Upper lobe of left lung (tissue), 6 donors: Measurements from ENCODE around the gene CITED4. TPM values are rescaled to one million over a fixed set of nuclear protein-coding genes. Genes with fewer than 3 reads are reported as not detected.

Experiments
- ATAC-seq, 2 donors: fragments of 200-7000 bp; cut with Tn5 transposase; one replicate each; pipeline ENCODE4 v1.9.1; 2022; ENCODE audit warnings: mild to moderate bottlenecking in 2 of 2, moderate library complexity in 2 of 2; ENCODE audit not compliant: low FRiP score in 2 of 2
- DNase-seq, 2 donors: peaks; one replicate each; pipeline ENCODE4 v3.0.0-alpha.2; 2019 to 2020
- H3K27ac ChIP-seq, 4 donors: fragments of 200-600 bp; sonication (generic); one replicate each; pipeline ENCODE4 v1.5.1; 2016 to 2019
- H3K27me3 ChIP-seq, 4 donors: fragments of 200-600 bp; sonication (generic); one replicate each; pipeline ENCODE4 v1.5.1; 2017 to 2019
- H3K36me3 ChIP-seq, 4 donors: fragments of 200-600 bp; sonication (generic); one replicate each; pipeline ENCODE4 v1.5.1; 2016 to 2019
- H3K4me1 ChIP-seq, 4 donors: fragments of 200-600 bp; sonication (generic); one replicate each; pipeline ENCODE4 v1.5.1; 2018 to 2019
- H3K4me3 ChIP-seq, 4 donors: fragments of 200-600 bp; sonication (generic); one replicate each; pipeline ENCODE4 v1.5.1; 2017 to 2019; ENCODE audit warnings: mild to moderate bottlenecking in 2 of 4, moderate library complexity in 1 of 4
- H3K9me3 ChIP-seq, 4 donors: fragments of 200-600 bp; sonication (generic); one replicate each; pipeline ENCODE4 v1.5.1; 2018 to 2019
- CTCF ChIP-seq, 6 experiments: fragments of 450-650 bp in 4 of 6; fragments of 200-600 bp in 2 of 6; sonication (generic) in 2 of 6; IDR thresholded peaks; one replicate each; pipeline ENCODE4 v1.5.1; 2016 to 2019; ENCODE audit warnings: antibody characterized with exemption in 6 of 6
- EP300 ChIP-seq, 4 donors: sonication (generic); formaldehyde crosslinking; IDR thresholded peaks; one replicate each; pipeline ENCODE4 v1.5.1; 2017; ENCODE audit warnings: antibody characterized with exemption in 4 of 4, control low read depth in 2 of 4
- POLR2A ChIP-seq, 4 donors: fragments of 450-650 bp; IDR thresholded peaks; one replicate each; pipeline ENCODE4 v1.5.1; 2016 to 2017; ENCODE audit warnings: antibody characterized with exemption in 4 of 4, mild to moderate bottlenecking in 2 of 4
- POLR2AphosphoS5 ChIP-seq, 2 donors: sonication (generic); formaldehyde crosslinking; IDR thresholded peaks; one replicate each; pipeline ENCODE4 v1.5.1; 2017; ENCODE audit warnings: antibody characterized with exemption in 2 of 2
- WGBS, 2 donors: methylation state at CpG; one replicate each; pipeline ENCODE4 v1.1.5; 2017 to 2018; 5-methylcytosine and 5-hydroxymethylcytosine counted together
- total RNA-seq, 6 donors: library from RNA; depleted of rRNA in 4 of 6; stranded (reverse); fragments of >200 nt in 4 of 6; gene quantifications; one replicate each; pipeline versions ENCODE4 v1.1.0 to v1.2.1, GENCODE V29; 2016 to 2021
- donor health status: DM: no; HTN: no; CAD: no; lungs with moderate emphysema.
- donor health status: DM: no; HTN: yes; CAD: no; lungs with severe emphysema.

Gene CITED4
- total RNA-seq, 6 donors from 2014 or later = 8.4 to 36.5 (median 19.8) TPM

DNA sequence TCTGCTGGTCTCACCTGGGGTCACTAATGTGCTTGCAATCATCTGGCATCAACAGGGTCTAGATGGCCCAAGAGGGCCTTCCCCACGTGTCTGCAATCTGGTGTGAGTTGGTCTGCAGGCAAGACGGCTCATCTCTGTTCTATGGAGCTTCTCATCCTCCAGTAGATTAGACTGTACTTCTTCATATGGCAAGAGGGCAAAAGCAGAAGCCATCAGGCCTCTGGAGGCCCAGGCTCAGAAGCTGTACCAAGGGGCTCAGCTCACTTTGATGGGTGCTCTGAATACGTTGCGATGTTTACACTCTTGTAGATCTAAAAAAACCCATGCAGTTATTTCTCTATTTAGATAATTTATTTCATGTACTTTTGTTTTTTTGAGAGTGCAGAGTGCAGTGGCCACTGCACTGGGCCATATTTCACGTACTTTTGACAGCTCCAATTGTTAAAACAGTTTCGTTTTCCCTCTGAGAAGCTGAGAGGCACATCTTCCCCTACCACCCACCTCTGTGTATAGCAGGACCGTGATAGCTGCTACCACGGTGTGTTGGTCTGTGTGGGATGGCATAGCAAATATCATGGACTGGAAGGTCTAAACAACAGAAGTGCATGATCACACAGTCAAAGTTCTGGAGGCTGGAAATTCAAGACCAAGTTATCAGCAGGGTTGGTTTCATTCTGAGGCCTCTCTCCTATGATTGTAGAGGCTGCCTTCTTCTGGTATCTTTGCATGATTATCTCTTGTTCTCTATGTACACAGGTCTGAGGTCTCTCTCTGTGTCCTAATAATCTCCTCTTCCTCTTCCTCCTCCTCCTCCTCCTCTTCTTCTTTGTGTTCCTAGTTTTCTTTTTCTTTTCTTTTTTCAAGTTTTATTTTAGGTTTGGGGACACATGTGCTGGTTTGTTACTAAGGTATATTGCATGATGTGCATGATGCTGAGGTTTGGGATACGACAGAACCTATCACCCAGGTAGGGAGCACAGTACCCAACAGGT, 17.0 kb downstream of the CITED4 start:
- 53 to 55% methylated on average over 9 of the region's 9 CpGs for WGBS, 2 donors
- no peak for DNase-seq
- TF ChIP-seq CTCF (IDR thresholded peaks at IDR 0.05) (no peak), POLR2A (IDR thresholded peaks at IDR 0.05) (no peak), POLR2AphosphoS5 (IDR thresholded peaks at IDR 0.05) (no peak), EP300 (IDR thresholded peaks at IDR 0.05) (no peak)
- peaks cover 0 to 6% (median 5%) of the 10 kb centered on the region in 4 donors for H3K4me1 ChIP-seq
- H3K9me3 ChIP-seq = no peaks in the 10 kb centered on the region
- H3K27ac ChIP-seq = no peak overlapping the region
- H3K36me3 ChIP-seq = no peaks in the 10 kb centered on the region
- no peaks in the 10 kb centered on the region for H3K27me3 ChIP-seq
- ATAC-seq = no peak
- no peak overlapping the region for H3K4me3 ChIP-seq

GRCh38 chr1:40844079-40844478, 18.1 kb downstream of the CITED4 start:
- ATAC-seq (no peak), DNase-seq (no peak)
- WGBS, 2 donors = 92 to 96% methylated on average over 5 of the region's 5 CpGs
- Histone ChIP-seq H3K36me3 (no peaks in the 10 kb centered on the region), H3K27me3 (no peaks in the 10 kb centered on the region), H3K4me1 (no peaks in the 10 kb centered on the region), H3K9me3 (no peaks in the 10 kb centered on the region), H3K27ac (no peak overlapping the region), H3K4me3 (no peak overlapping the region)
- TF ChIP-seq CTCF (IDR thresholded peaks at IDR 0.05) (no peak), POLR2AphosphoS5 (IDR thresholded peaks at IDR 0.05) (no peak), EP300 (IDR thresholded peaks at IDR 0.05) (no peak), POLR2A (IDR thresholded peaks at IDR 0.05) (no peak)

DNA sequence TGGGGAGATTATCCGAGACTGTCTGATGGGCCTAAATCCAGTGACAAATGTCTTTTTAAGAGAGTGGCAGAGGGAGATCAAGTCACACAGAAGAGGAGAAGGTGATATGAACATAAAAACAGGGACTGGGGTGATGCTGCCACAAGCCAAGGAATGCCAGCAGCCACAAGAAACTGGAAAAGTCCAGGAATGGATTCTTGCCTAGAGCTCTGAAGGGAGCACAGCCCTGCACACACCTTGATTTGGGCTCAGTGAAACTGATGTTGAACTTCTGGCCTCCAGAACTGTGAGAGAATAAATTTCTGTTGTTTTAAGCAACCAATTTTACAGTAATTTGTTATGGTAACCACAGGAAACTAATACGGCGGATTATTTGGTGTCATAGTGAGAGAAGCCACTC, 19.5 kb downstream of the CITED4 start:
- Histone ChIP-seq H3K4me3 (no peak overlapping the region), H3K9me3 (no peaks in the 10 kb centered on the region), H3K27ac (no peak overlapping the region), H3K4me1 (no peaks in the 10 kb centered on the region), H3K27me3 (no peaks in the 10 kb centered on the region), H3K36me3 (no peaks in the 10 kb centered on the region)
- TF ChIP-seq POLR2AphosphoS5 (IDR thresholded peaks at IDR 0.05) = no peak
- TF ChIP-seq POLR2A (IDR thresholded peaks at IDR 0.05) = no peak
- no peak for DNase-seq
- 95 to 97% methylated on average over 3 of the region's 3 CpGs for WGBS, 2 donors
- ATAC-seq = no peak

DNA sequence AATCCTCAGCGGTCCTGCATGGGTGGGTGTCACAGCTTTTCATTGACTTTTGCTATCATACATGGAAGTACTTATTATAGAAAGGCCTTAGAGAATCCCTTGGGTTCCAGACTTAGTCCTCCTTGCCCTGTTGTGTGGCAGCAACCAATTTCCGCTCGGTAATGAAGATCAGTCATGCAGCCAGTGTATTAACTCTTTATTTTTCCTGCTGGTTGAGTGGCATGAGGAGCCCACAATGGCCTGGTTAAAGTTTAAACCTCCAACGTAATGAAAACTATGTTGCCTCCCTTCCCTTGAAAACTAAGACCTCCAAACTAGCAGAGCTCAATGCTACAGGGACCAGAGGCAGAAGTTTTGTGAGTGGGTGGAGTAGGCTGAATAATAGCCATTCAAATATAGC, 20.0 kb downstream of the CITED4 start:
- Histone ChIP-seq H3K4me1 (no peaks in the 10 kb centered on the region), H3K4me3 (no peak overlapping the region), H3K36me3 (no peaks in the 10 kb centered on the region), H3K27me3 (no peaks in the 10 kb centered on the region), H3K9me3 (no peaks in the 10 kb centered on the region), H3K27ac (no peak overlapping the region)
- WGBS, 2 donors = 70 to 75% methylated on average over 4 of the region's 4 CpGs
- DNase-seq = no peak
- no peak for ATAC-seq
- TF ChIP-seq EP300 (IDR thresholded peaks at IDR 0.05) (no peak), POLR2AphosphoS5 (IDR thresholded peaks at IDR 0.05) (no peak), CTCF (IDR thresholded peaks at IDR 0.05) (no peak), POLR2A (IDR thresholded peaks at IDR 0.05) (no peak)

GRCh38 chr1:40841602-40842001, 20.6 kb downstream of the CITED4 start:
- WGBS, 2 donors = 76 to 88% methylated on average over 7 of the region's 7 CpGs
- DNase-seq (no peak), ATAC-seq (no peak)
- H3K4me3 ChIP-seq = no peak overlapping the region
- H3K36me3 ChIP-seq = no peaks in the 10 kb centered on the region
- no peaks in the 10 kb centered on the region for H3K4me1 ChIP-seq
- H3K27ac ChIP-seq = no peak overlapping the region
- TF ChIP-seq POLR2AphosphoS5 (IDR thresholded peaks at IDR 0.05) (no peak), CTCF (IDR thresholded peaks at IDR 0.05) (no peak), EP300 (IDR thresholded peaks at IDR 0.05) (no peak), POLR2A (IDR thresholded peaks at IDR 0.05) (no peak)
- H3K9me3 ChIP-seq = no peaks in the 10 kb centered on the region
- no peaks in the 10 kb centered on the region for H3K27me3 ChIP-seq
